GM18873 (cell line): ENCODE results near the gene ENDOU.
A peak's percentile ranks its signal among the peaks of the same experiment; 100 is the strongest.

Experiments used
- ATAC-seq: cut with Tn5 transposase; IDR thresholded peaks from one replicate; pipeline ENCODE4 v1.9.1; 2021; ENCODE audit warnings: mild to moderate bottlenecking, moderate library complexity, moderate number of reproducible peaks; ENCODE audit not compliant: unreplicated experiment, low FRiP score

ENDOU gene

DNA sequence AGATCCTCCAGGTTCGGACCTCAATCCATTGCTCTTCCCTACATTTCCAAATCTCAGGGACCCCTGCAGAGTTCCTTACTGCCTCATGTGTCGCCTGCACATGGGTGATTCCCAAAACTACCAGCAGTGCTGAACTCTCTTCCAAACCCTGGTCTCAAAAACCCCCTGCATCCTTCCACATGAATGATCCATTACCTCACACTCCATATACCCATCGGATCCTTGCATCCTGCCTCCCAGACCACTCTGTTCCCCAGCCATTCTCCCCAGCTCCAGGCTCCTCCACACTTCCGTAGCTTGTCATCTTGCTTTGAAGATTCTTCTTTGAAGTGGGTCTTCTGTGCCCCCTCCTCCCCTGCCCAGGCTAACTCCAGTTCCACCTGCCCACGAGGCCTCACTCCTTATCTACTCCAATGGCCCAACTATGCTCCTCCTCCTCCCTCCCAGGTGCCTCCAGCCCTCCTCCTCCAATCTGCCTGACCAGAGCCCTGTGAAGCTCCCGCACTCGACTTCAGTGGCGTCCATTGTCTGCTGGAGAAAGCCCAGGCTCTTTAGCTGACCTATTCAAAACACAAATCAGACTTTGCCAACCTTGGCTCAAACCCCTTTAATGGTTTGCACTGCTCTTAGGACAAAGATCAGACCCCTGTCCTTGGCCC lies 19.6 kb upstream of the ENDOU start:
- ATAC-seq: no peak

DNA sequence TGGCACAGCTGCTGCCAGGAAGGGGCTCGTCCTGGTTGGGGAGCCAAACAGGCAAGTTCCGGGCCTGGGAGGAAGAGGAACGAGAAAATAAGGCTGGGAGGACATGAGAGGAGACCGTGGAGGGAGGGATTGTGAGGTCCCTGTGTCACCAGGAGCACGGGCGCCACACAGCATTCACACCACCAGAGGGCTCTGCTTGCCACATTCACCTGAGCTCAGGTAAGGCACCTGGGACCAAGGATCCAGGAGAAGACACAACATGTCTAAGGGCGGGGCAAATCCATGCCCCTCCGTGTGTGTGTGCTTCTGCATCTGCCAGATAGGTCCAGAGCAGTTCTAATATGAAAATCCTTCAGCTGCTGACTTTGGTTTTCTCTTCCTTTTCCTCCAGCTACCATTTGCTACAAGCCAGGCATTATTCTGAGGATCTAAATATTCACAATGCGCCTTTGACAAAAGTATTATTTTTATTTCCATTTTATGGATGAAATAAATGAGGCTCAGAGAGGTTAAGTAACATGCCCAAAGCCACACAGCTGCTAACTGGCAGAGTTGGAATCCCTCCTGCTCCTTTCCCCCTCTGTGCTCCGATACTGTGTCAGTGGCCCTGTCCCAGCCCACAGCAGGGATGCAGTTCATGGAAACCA lies 18.8 kb upstream of the ENDOU start:
- no peak for ATAC-seq

DNA sequence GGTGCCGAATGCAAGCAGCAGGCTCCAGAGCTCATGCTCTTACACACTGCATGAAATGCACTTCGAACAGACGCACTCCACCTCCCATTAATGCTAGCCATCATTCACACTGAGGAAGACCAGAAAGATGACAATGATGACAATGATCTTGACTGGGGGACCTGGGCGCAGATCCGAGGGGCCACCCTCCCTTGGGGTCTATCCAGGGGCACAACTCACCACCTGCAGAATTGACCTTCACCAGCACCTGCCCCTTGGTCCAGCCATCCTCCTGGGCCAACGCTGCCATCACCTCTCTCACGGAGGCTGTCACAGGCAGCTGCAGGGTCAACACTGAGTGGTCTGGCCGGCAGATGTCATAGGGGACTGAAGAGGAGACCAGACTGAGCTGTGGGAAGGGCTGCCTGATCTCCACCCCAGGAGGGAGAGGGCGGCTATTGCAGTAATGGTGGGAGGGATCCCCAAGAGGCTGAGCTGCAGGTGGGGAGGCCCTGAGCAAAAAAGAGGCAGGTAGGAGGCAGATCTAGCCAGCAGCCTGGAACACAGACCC lies 18.1 kb upstream of the ENDOU start:
- ATAC-seq: no peak

DNA sequence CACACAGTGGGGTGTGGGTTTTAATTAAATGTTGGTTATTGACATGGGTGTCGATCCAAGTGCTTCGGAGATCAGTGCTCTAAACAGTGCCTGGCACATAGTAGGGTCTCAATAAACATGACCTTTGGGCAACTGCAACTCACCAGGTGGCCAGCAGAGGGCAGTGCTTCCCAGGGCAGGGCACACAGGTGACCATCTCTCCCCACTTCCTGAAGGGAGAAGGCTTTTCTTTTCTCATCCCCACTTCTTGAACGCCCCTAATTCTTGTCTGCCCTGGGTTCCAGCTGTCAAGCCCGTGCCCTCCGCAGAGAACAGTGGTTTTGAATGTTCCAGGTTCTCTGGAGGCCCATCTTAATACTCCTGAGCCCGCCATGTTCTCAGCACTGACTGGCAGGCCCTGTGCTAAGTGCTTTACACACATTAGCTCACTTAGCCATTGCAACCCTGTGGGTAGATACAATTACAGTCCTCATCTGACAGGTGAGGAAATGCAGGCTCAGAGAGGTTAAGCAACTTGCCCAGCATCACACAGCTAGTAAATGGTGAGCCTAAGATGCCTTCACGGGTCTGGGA lies 17.0 kb upstream of the ENDOU start:
- ATAC-seq: no peak

DNA sequence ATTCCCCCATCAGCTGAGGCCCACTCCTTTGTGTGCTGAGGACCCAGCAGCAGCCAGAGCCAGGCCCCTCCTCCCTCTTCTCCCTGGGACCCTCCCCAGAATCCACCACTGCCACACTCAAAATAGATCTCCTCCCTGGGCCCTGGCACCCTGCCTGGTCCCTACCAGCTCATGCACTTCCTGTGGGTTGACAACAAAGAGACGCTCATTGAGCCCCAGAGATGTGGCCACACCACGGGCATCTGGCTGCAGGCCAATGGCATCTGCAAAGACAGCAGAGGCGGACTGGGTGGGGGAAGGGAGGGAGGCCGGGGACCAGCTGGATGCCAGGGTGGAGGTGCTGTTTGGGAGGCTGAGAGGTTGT lies 16.0 kb upstream of the ENDOU start:
- no peak for ATAC-seq

DNA sequence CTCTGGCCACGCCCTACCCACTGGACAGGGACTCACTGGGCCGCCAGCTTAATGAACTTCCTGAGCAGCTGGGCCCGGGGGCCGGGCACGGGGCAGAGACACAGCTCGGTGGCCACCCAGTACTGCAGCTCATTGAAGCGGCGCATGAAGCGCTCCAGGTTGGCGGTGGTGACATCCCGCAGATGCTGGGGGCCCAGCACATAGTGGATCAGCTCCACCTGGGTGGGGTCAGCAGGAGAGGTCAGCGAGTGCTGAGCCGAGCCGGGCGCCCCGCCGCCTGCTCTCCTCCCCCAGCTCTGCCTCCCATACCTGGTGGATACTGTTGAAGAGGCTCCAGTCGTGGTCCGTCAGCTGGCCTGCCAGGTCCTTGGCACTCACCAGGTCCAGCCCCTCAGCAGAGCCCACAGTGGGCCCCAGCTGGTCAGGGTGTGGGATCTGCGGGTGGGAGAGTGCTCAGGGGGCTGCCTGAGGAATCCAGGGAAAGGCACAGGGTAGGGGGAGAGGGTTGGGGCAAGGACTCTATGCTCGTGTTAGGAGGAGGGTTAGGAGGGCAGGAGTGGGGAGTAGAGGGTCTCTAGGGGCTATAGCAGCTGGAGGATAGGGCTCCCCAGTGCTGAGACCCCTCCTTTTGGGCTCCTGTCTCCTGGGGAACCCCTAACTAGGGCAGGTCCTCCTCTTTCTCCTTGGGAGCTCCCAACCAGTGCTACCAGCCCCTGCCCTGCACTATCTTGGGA lies 15.5 kb upstream of the ENDOU start:
- no peak for ATAC-seq

DNA sequence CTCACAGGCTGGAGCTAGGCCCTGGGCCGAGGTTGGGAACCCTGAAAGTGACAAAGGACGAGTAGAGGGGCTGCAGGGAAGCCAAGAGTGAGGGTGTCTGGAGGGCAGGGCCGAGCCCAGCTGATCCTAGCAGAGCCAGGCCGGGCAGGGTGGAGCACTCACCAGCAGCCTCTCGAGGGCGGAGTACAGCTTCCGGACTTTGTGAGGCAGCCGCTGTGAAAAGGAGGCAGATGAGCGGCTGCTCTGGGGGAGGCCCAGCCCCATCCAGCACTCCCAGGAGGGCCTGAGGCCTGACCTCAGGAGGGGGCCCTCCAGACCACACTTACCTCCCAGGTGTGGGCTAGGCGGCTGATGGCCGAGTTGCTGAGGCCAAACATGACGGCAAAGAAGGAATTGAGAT lies 14.7 kb upstream of the ENDOU start:
- ATAC-seq: peak; percentile 46

DNA sequence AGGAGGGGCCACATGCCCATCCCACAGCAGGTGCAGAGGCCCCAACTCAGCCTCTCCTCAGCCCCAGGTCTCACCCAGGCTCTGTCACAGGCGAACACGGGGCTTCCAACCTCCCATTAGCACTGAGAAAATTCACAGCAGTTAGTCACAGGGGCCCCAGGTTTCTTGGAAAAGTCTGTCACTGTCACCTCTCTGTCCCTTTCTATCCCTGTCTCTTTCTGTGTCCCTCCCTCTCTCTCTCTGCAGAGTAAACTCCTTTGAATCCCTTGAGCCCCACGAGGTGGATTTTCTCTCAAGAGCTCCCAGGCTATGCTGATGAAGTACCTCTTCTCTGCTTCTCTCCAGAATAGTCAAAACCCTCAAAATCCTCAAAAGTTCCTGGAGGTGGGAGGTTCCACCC lies 14.0 kb upstream of the ENDOU start:
- ATAC-seq: no peak

DNA sequence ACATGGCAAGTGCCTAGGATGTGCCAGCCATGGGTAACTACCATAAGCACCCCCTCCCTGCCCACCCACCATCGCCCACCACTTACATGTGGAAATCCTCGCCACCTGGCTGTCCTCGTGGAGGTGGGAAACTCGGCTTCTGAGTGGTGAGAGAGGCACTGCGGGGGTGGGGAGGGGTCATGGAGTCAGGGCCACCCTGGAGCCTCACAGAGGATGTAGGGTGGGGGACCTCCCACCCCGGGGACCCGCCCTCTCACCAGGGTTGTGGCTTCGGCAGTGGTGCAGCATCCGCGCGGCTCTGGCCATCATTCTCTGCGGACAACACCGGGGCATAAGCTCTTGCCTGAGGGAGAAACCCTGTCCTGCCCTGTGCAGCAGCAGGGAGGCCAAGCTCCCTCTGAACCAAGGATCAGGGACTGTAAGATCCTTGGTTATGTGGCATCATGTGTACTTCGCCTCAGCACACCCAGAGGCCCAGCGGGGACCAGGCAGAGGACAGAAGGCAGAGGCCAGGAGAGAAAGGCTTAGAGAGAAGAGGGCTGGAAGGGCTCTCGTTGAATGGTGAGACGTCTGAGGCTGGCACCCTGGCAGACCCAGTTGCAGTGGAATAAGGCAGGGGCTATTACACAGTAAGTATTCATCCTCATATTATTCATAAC lies 12.8 kb upstream of the ENDOU start:
- no peak for ATAC-seq

DNA sequence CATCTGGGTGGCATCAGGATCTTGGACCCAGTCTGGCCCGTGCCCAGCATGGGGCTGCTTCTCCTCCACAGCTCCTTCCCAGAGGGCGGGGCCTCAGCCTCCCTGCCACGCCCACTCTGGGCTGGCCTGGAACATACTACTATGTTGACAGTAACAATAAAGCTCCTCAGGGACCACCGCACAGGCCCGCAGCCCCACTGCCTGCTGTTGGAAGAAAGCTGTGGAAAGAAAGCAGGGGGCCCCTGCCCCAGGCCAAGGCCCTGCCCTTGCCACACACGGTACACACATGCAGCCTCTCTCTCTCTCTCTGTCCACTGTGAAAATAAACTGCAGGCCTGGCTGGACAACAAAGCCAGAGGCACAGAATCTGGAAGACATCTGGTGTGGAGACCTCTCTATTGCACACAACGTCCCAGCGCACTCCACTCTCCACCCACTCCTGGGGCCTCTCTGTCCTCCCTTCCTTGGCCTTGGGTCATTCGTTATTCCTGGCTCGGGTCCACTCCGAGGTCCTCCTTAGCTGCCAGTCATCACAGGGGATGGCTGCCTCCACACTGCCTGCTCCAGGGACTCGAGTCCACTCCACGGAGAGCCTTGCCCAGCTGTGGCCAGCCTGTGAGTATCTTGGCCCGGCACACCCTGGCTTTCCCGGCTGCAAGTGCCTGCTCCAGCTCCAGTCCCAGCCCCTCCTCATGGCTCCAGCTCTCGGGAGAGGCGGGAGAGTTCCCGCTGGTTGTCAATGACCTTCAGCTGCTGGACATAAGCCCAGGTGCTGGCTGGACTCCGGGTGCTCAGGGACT lies 11.8 kb upstream of the ENDOU start:
- ATAC-seq: no peak

DNA sequence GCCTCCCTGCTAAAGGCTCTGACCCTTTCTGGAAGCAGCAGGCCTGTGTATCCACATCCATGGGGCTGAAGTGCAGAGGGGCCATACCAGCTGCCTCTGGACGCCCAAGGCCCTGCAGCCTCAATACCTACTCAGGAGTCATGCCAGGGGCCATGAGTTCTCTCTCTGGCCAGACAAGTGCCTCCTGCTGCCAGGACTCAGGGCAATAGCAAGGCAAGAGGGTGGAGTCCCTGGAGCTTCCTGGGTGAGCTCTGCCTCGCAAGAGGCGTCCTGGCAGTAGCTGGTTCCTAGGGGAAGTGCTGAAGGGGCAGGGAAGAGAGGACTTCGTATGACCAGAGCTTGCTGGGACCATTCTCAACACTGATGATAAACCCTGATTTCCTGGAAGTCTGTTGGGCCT lies 10.9 kb upstream of the ENDOU start:
- no peak for ATAC-seq

DNA sequence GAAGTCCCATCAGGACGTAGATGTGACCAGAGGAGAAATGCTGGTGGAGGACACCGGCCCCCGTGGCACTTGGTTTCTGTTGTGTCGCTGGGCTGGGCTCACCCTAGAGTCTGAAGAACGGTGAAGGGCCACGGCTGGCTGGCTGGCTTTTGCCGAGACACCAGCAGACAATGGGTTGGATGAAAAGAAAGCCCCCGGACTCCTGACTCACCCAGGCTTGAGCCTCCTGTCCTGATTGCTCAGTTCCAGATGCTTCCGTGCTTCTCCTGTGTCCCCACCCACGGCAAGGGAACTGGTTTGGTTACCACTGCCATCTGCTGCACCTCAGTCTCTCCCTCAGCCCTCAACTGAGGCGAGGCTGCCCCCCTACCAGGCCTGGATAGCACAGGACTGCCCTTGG lies 10.4 kb upstream of the ENDOU start:
- no peak for ATAC-seq

DNA sequence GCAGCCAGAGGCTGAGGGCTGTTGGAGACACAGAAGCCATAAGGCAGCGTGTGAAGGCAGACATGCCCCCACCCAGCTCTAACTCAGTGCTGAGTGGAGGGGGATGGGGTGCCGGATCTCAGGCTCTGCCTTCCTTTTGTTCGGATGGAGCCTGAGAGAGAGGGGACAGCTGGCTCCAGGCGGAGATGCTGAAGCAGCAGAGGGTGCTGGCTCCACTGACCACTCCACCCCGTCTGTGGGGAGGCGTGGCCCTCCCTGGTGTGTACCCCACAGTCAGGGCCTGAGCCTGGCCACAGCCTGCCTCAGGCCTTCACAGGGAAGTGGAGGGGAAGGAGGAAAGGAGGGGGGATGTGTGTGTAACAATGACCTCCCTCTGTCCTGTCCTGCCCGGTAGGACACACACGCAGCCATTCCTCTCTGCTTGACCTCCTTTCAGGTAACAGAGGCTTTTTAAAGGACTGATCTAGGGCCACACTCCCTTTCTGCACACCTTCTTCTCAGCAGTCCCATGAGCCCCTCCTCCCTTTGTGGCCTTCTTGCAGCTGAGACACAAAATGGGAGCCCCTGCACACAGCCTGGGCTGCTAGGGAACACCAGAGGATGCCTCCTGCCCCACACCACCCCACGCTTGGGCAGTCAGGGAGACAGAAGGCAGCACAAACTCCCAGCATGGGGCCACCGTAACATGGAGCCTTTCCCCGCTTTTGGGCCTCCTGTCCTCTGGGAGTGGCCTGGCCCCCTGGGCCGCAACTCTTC lies 9.6 kb upstream of the ENDOU start:
- ATAC-seq: no peak

DNA sequence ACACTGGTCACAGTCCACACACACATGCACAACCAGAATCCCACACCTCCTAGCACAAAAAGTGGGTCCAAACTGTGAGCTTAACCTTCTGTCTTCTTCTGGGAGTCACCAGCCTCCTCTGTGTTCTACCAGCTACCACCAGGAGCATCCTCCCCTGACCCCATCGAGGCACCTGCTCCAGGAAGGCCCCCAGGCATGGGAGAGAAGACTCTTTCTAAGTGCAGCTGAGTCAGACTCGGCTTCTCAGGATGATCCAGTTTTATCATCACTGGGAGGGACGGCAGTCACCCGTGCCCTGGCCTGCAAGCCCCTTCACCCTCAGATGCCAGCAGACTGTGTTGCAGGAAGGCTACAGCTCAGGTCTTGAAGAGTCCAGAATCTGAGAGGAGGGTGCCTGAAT lies 7.9 kb upstream of the ENDOU start:
- ATAC-seq: no peak

DNA sequence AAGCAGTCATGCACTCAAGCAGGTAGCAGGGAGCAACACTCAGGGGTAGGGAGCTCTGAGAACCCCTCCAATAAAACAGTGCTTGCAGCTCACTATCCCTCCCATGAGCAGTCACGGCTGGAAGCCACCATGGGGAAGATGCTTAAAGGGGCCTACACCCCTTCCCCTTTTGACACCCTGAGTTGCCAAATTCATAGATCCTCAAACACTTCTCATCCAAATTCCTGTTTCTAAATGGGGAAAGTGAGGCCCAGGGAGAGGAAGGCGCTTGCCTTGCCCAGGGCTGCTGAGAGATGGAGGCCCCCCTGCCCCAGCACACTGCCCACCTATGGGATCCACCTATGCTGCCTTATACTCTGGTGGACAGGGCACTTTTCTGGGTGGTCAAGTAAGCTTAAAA lies 7.2 kb upstream of the ENDOU start:
- no peak for ATAC-seq

DNA sequence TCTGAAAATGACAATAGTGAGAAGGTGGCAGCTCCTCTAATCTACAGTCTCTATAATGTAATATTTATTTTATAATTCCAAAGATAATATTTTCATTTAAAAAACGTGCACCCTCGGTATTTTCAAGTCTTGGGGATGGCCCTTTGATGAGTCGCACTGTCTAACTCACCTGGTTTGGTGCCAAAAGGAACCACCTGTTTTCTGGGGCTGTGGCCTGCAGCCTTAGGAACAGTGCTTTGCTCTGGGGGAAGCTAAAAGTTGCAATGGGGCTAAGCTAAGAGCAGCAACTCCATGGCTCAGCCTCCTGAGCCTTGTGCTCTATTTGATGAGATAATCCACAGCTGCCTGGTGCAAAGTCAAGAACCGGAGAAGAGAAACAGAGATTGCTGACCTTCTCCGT lies 6.4 kb upstream of the ENDOU start:
- no peak for ATAC-seq

DNA sequence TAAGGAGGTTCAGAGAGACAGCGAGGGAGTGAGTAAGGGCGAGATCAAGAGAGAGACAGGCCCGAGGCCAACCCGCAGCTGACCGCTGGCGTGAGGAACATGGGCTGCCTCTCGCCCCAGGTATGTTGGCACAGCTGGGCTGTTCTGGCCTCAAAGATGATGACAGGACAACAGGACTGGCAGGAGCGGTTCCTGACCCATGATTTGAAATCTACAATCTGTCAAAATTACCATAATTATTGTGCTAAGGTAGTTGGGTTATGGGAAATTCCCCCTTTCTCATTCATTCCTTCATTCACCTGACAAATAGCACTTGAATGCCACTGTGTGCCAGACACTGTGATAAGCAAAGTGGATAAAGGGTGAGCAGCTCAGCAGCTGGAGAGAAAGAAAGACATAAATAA lies 5.1 kb upstream of the ENDOU start:
- no peak for ATAC-seq

DNA sequence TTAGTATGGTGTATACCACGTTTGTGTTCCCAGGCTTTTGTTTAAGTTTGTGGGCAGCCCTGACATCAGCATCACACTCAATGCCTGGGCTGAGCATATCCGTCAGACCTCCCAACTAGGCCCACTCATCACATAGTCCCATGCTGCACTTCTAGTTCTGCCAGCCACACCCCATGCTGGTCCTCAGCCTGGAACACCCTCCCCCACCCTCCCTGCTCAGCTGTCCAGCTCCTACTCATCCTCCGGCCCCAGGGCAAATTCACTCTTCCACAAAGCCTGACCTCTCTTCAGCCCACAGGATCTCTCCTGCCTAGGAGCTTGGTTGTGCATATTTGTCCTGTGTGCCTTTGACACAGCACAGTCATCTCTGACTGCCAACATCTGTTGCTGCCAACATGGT lies 3.9 kb upstream of the ENDOU start:
- no peak for ATAC-seq

DNA sequence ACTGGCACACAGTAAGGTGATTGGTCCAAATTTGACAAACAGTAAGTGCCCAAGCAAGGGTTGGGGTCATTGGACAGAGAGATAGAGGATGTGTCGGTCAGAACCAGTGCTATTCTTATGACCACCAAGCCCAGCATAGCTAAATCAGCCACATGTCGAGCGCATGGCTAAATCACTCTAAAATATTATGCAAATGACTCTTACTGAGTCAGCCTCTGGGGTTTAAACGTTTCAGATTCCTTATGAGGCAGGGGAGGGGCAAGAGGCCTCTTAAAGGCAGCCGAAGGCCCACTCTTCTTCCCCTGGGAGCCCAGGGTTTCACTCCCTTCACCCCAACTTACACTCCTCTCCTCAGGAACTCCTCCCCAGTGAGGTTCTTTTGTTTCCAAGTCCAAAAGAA lies 603 bp upstream of the ENDOU start:
- peak; percentile 81 for ATAC-seq
